NT2/D1 (cell line): ENCODE data around the gene MCU.
"Not testable (repeated sequence)": the region's sequence is repeated elsewhere in the genome, so short reads cannot be mapped to it uniquely, and the experiment has no call there.

Experiments
- DNase-seq: peaks from one replicate; pipeline ENCODE4 v3.0.0-alpha.2; 2011; ENCODE audit warnings: low read depth, low spot score
- H3K27me3 ChIP-seq: 2 replicates; pipeline ENCODE4 v1.6.0; 2011; ENCODE audit warnings: mild to moderate bottlenecking; ENCODE audit not compliant: insufficient read length, insufficient read depth
- H3K36me3 ChIP-seq: 2 replicates; pipeline ENCODE4 v1.6.1; 2011; ENCODE audit warnings: mild to moderate bottlenecking, low read length, mixed read lengths; ENCODE audit not compliant: insufficient read depth, insufficient read length
- H3K4me1 ChIP-seq: 2 replicates; pipeline ENCODE4 v1.5.1; 2011; ENCODE audit not compliant: insufficient read depth, insufficient read length
- H3K4me3 ChIP-seq: 2 replicates; pipeline ENCODE4 v1.5.1; 2011; ENCODE audit warnings: low read depth; ENCODE audit not compliant: insufficient read length
- H3K9ac ChIP-seq: 2 replicates; pipeline ENCODE4 v1.6.0; 2011; ENCODE audit warnings: low read depth; ENCODE audit not compliant: insufficient read length
- H3K9me3 ChIP-seq: 2 replicates; pipeline ENCODE4 v1.5.1; 2011; ENCODE audit warnings: mild to moderate bottlenecking, low read length; ENCODE audit not compliant: insufficient read depth
- SUZ12 ChIP-seq: IDR thresholded peaks from 2 replicates; pipeline ENCODE4 v1.6.1; 2011; ENCODE audit not compliant: insufficient read length, insufficient read depth; ENCODE audit errors: extremely low read depth
- YY1 ChIP-seq: IDR thresholded peaks from 2 replicates; pipeline ENCODE4 v1.6.1; 2011; ENCODE audit not compliant: insufficient read length, insufficient read depth
- ZNF274 ChIP-seq: IDR thresholded peaks from 2 replicates; pipeline ENCODE4 v1.6.1; 2011; ENCODE audit warnings: mild to moderate bottlenecking, low read depth, low read length

The MCU gene

GRCh38 chr10:72763201-72763600 is 71.3 kb downstream of the MCU start:
- Histone ChIP-seq H3K4me3 (no peak overlapping the region), H3K27me3 (no peaks in the 10 kb centered on the region), H3K9ac (no peak overlapping the region), H3K4me1 (no peaks in the 10 kb centered on the region), H3K36me3 (no peaks in the 10 kb centered on the region), H3K9me3 (peaks cover 15% of the 10 kb centered on the region)
- TF ChIP-seq YY1 = no peak
- no peak for TF ChIP-seq SUZ12
- no peak for TF ChIP-seq ZNF274
- no peak for DNase-seq

GRCh38 chr10:72764151-72764550 is 72.2 kb downstream of the MCU start:
- Histone ChIP-seq H3K4me3 (no peak overlapping the region), H3K9me3 (peaks cover 15% of the 10 kb centered on the region), H3K27me3 (no peaks in the 10 kb centered on the region), H3K9ac (no peak overlapping the region), H3K4me1 (no peaks in the 10 kb centered on the region), H3K36me3 (no peaks in the 10 kb centered on the region)
- no peak for DNase-seq
- TF ChIP-seq ZNF274 (no peak), YY1 (no peak), SUZ12 (no peak)

DNA sequence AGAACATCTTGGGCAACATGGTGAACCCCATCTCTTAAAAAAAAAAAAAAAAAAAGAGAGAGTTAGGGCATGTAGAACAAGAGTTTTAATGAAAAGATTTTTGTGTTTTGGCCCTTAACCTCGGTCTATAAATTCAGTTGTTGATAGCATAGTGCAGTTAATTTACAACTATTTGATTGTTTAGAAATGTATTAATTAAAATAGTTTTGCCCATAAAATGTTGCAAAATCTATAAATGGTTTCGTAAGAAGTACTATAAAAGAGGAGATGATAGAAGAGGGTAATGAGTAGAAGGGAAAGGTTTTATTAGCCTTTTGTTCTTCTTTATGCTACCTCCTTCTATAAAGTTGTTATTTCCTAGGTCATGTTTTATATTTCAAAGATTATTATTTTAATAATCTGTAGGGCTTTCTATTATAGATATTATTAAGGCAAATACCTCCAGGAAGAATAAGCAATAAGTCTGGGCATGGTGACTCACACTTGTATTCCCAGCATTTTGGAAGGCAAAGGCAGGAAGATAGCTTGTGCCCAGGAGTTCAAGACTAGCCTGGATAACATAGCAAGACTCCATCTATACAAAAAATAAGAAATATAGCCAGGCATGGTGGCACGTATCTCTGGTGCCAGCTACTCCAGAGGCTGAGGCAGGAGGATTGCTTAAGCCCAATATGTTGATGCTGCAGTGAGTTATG is 73.3 kb downstream of the MCU start:
- Histone ChIP-seq H3K9me3 (peaks cover 15% of the 10 kb centered on the region), H3K36me3 (no peaks in the 10 kb centered on the region), H3K27me3 (no peaks in the 10 kb centered on the region), H3K4me1 (no peaks in the 10 kb centered on the region), H3K4me3 (no peak overlapping the region), H3K9ac (no peak overlapping the region)
- TF ChIP-seq ZNF274 = no peak
- TF ChIP-seq YY1 = no peak
- TF ChIP-seq SUZ12 = no peak
- DNase-seq = no peak

DNA sequence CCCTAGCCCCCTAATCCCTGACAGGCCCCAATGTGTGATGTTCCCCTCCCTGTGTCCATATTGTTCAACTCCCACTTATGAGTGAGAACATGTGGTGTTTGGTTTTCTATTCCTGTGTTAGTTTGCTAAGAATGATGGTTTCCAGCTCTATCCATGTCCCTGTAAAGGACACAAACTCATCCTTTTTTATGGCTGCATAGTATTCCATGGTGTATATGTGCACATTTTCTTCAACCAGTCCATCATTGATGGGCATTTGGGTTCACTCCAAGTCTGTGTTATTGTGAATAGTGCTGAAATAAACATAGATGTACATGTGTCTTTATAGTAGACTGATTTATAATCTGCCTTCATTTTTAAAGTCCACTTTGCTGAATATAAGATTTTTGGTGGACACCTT is 79.3 kb downstream of the MCU start:
- not testable (repeated sequence) for H3K9ac ChIP-seq, DNase-seq, H3K36me3 ChIP-seq, H3K4me3 ChIP-seq, H3K27me3 ChIP-seq, H3K4me1 ChIP-seq
- peaks cover 27% of the 10 kb centered on the region for H3K9me3 ChIP-seq

- DNase-seq = no peak
- no peak overlapping the region for H3K4me3 ChIP-seq
- H3K9ac ChIP-seq = no peak overlapping the region
- TF ChIP-seq SUZ12 (no peak), ZNF274 (no peak), YY1 (no peak)
- H3K36me3 ChIP-seq = no peaks in the 10 kb centered on the region
- no peaks in the 10 kb centered on the region for H3K4me1 ChIP-seq
- H3K27me3 ChIP-seq = no peaks in the 10 kb centered on the region
- peaks cover 20% of the 10 kb centered on the region for H3K9me3 ChIP-seq
Observed at GRCh38 chr10:72772031-72772430, 80.1 kb downstream of the MCU start.

- Histone ChIP-seq H3K9ac (no peak overlapping the region), H3K36me3 (no peaks in the 10 kb centered on the region), H3K9me3 (no peaks in the 10 kb centered on the region; the same call in 1 of the 2 replicates), H3K27me3 (no peaks in the 10 kb centered on the region), H3K4me1 (peaks cover 2% of the 10 kb centered on the region), H3K4me3 (no peak overlapping the region)
- no peak for DNase-seq
- TF ChIP-seq ZNF274 (no peak), YY1 (no peak), SUZ12 (no peak)
Observed at GRCh38 chr10:72779874-72780273, 87.9 kb downstream of the MCU start.

DNA sequence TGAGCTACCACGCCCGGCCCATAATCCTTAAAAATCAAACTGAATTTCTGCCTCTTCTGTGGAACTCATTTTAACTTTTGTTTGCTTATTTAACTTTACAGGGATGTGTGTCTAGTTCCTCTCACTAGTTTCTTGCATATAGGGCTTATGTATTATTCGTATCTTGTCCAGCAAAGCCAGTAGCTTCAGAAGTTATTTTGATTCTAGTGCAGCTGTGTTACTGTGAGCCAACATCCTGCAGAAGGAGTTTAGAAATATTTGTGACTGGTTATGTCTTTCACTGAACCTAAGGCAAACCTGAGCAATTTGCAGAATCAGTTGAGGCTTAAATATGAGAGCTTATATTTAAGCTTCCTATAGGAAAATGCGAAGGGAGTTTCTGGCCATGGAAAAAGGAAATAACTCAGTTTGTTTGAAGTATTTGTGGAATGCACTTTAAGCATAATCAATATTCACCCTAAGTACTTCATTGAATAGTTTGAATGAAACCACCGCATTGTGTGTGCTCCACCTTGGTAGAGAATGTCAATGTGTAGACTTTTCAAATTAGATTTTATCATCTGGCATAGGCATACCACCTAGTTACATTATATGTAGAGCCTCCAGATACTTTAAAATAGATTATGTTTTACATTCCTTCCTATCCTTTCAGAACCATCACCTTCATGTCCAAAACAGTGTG is 90.8 kb downstream of the MCU start:
- DNase-seq = no peak
- no peak overlapping the region for H3K9ac ChIP-seq
- H3K4me3 ChIP-seq = no peak overlapping the region
- no peak for TF ChIP-seq YY1
- TF ChIP-seq SUZ12 = no peak
- TF ChIP-seq ZNF274 = no peak
- H3K4me1 ChIP-seq = peaks cover 5% of the 10 kb centered on the region
- no peaks in the 10 kb centered on the region for H3K9me3 ChIP-seq
- no peaks in the 10 kb centered on the region for H3K27me3 ChIP-seq
- no peaks in the 10 kb centered on the region for H3K36me3 ChIP-seq
